ENCODE measurements around the gene ANKRD62. TPM values are rescaled to one million over a fixed set of nuclear protein-coding genes. Genes with fewer than 3 reads are reported as not detected.

ANKRD62 gene
- total RNA-seq: not detected in 2 replicates

DNA sequence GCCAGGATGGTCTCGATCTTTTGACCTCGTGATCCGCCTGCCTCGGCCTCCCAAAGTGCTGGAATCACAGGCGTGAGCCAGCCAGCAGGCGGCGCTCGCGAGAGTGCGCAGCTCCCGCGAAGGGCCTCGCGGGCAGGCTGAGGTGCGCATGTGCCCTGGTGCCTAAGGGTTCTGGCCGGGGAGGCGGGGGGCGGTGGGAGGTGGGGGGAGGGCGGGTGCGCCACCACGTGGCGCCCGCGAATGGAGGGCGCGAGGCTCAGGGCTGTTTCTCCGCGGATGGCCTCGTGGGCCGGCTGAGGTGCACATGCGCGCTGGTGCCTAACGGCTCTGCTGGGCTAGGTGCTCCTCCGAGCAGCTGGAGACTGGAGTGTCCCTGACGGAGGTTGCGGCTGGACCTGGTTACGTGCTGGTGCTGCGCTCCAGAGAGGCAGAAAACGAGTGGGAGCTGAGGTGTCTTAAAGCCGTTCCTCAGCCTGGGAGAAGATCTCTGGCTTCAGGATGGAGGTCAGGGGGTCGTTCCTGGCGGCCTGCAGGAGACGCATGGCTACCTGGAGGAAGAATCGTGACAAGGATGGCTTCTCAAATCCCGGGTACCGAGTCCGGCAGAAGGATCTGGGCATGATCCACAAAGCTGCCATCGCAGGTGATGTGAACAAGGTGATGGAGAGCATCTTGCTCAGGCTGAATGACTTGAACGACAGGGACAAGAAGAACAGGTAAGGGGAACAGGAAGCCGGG, at the start of gene ANKRD62:
TSS of gene ANKRD62 (plus strand) at position 324 of the 738 bp plus-strand sequence. CDS start at position 499, 175 bp downstream.

Other genes with a start within 250 kb of the ANKRD62 start
- gene CHMP1B, start 242.4 kb upstream of the ANKRD62 start, total RNA-seq: 25.7 and 25.9 TPM in 2 replicates
- gene MPPE1, start 185.5 kb upstream of the ANKRD62 start, total RNA-seq: 23.0 and 33.4 TPM in 2 replicates
- gene IMPA2, start 112.3 kb upstream of the ANKRD62 start, total RNA-seq: 16.8 and 21.3 TPM in 2 replicates
- gene CIDEA, start 160.5 kb downstream of the ANKRD62 start, total RNA-seq: not detected in 2 replicates
- 878 and 1,411 TPM in 2 replicates for gene TUBB6, start 214.4 kb downstream of the ANKRD62 start, total RNA-seq

Measured in myometrial cell (primary cell).